Naive thymus-derived CD4-positive, alpha-beta T cell (primary cell): Measurements from ENCODE around the gene GBX1. TPM values are rescaled to one million over a fixed set of nuclear protein-coding genes. Genes with fewer than 3 reads are reported as not detected.

Source experiments
- ATAC-seq: fragments of 150-1000 bp; cut with Tn5 transposase; 2 replicates; pipeline ENCODE4 v1.10.0; 2021; ENCODE audit warnings: mild to moderate bottlenecking, moderate library complexity
- CTCF ChIA-PET: fragments of 350-600 bp; sonication (Branson Sonifier 250); formaldehyde crosslinking; loops from one replicate; lab custom pipeline; 2021; ENCODE audit warnings: antibody characterized with exemption; lab: Charles Lee
- POLR2A ChIA-PET: fragments of 350-600 bp; sonication (Branson Sonifier 250); formaldehyde crosslinking; loops from one replicate; lab custom pipeline; 2021; ENCODE audit warnings: antibody characterized with exemption, inconsistent platforms; lab: Charles Lee
- DNase-seq, 9 donors: peaks; one replicate each; pipeline versions ENCODE4 v3.0.0 to v3.0.0-alpha.2; 2020 to 2022; ENCODE audit warnings: mixed read lengths in 1 of 9
- H3K27ac ChIP-seq: one replicate; pipeline ENCODE4 v1.7.0; 2013; ENCODE audit warnings: mild to moderate bottlenecking, low read depth, low read length, moderate library complexity
- H3K27me3 ChIP-seq, 2 donors: one replicate each; pipeline ENCODE4 v1.7.0; 2013; ENCODE audit warnings: low read length in 2 of 2, mild to moderate bottlenecking in 2 of 2, moderate library complexity in 2 of 2; ENCODE audit not compliant: control insufficient read depth in 2 of 2, insufficient read depth in 2 of 2
- H3K36me3 ChIP-seq, 3 experiments: 1 replicate in 2 of 3; 2 replicates in 1 of 3; pipeline ENCODE4 v1.7.0; 2013; ENCODE audit warnings: low read length in 3 of 3, mild to moderate bottlenecking in 3 of 3, moderate library complexity in 1 of 3; ENCODE audit not compliant: insufficient read depth in 3 of 3, control insufficient read depth in 2 of 3
- H3K4me1 ChIP-seq, 2 donors: one replicate each; pipeline ENCODE4 v1.7.0; 2013; ENCODE audit warnings: low read length in 2 of 2, mild to moderate bottlenecking in 2 of 2, moderate library complexity in 1 of 2; ENCODE audit not compliant: control insufficient read depth in 2 of 2, insufficient read depth in 2 of 2
- H3K4me3 ChIP-seq: 2 replicates; pipeline ENCODE4 v1.7.0; 2013; ENCODE audit warnings: mild to moderate bottlenecking, low read length
- H3K9me3 ChIP-seq, 3 experiments: 1 replicate in 2 of 3; 2 replicates in 1 of 3; pipeline ENCODE4 v1.7.0; 2013; ENCODE audit warnings: low read length in 3 of 3; ENCODE audit not compliant: control insufficient read depth in 2 of 3
- H3K27ac Mint-ChIP-seq, 9 donors: one replicate each; pipeline ENCODE4 v1.8.0; 2020 to 2022; ENCODE audit warnings: mixed read lengths in 9 of 9, mild to moderate bottlenecking in 8 of 9, moderate library complexity in 5 of 9, inconsistent platforms in 2 of 9
- H3K27me3 Mint-ChIP-seq, 5 donors: one replicate each; pipeline ENCODE4 v1.8.0; 2021 to 2022; ENCODE audit warnings: mixed read lengths in 5 of 5, mild to moderate bottlenecking in 1 of 5
- H3K36me3 Mint-ChIP-seq, 5 donors: one replicate each; pipeline ENCODE4 v1.8.0; 2020 to 2022; ENCODE audit warnings: mixed read lengths in 5 of 5, mild to moderate bottlenecking in 3 of 5, inconsistent platforms in 1 of 5
- H3K4me1 Mint-ChIP-seq, 7 donors: one replicate each; pipeline ENCODE4 v1.8.0; 2020 to 2022; ENCODE audit warnings: mixed read lengths in 7 of 7, mild to moderate bottlenecking in 3 of 7, inconsistent platforms in 1 of 7
- H3K4me3 Mint-ChIP-seq, 10 donors: one replicate each; pipeline ENCODE4 v1.8.0; 2020 to 2022; ENCODE audit warnings: mild to moderate bottlenecking in 10 of 10, mixed read lengths in 10 of 10, moderate library complexity in 6 of 10, inconsistent platforms in 2 of 10
- H3K9me3 Mint-ChIP-seq, 11 donors: one replicate each; pipeline ENCODE4 v1.8.0; 2020 to 2022; ENCODE audit warnings: mixed read lengths in 11 of 11, mild to moderate bottlenecking in 4 of 11, inconsistent platforms in 1 of 11, moderate library complexity in 1 of 11
- intact Hi-C, 2 donors: fragments of 100-400 bp; cut with micrococcal nuclease; formaldehyde crosslinking; loops; one replicate each; pipeline ENCODE4 v1.15.1; 2023
- polyA plus RNA-seq, 2 donors: library from polyadenylated mRNA; unstranded; fragments of 300-500 nt; fragmentation: Illumina TruSeq; gene quantifications; one replicate each; pipeline ENCODE4 v1.2.3, GENCODE V29; 2021
- total RNA-seq, 6 experiments: library from RNA in 5 of 6; stranded (reverse) in 5 of 6; gene quantifications; 1 replicate in 5 of 6; 2 replicates in 1 of 6; pipeline ENCODE4 v1.2.3 and lab custom pipeline; 2021 to 2026

Gene GBX1
- total and polyA plus RNA-seq, 7 experiments from 2014 or later: not detected

DNA sequence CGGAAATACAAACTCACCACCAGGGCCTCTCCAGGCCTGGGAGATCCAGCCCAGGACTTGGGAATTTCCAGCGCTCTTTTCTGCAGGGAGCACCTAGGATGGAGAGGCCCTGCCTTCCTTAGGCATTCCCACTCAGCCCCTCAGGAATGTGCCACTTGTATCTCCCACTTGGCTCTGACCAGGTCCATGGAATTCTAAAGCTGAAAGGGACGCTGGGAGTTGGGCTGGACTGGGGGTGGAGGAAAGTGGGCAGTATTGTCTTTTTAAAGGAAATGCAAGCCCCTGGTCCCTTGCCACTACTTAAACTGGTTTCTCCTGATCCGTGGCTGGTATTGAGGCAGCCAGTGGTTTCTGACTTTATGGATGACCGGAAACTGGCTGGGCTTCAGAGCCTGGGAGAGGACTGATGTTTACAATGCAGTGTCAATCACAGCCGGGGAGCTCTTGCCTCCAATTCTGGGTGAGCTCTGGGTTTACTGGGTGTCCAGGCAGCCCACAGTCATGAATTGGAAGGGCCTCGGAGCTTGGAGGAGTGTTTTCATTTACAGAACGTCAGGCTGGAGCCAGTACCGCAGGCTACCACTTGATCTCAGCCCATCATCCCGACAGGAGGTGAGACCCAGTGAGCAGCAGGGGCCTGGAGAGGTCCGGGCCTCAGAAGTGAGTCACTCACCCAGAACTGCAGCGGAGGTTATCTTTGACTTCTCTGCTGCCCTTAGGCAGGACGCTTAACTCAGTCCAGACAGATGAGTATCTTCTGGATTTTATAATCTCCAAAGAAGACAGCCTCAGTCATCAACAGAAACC, 53.9 kb downstream of the GBX1 start:
- Mint-ChIP-seq H3K27me3 (peaks cover 0 to 21% (median 0%) of the 10 kb centered on the region in 5 donors), H3K9me3 (no peaks in the 10 kb centered on the region), H3K36me3 (peaks cover 0 to 4% (median under 1%) of the 10 kb centered on the region in 5 donors), H3K4me3 (peak overlapping the region in 9 of 10 donors; percentile 17 to 72 (median 46)), H3K27ac (peak overlapping the region in 1 of 9 donors; percentile 55), H3K4me1 (peaks cover 3 to 15% (median 5%) of the 10 kb centered on the region in 7 donors)
- Histone ChIP-seq H3K4me1 (no peaks in the 10 kb centered on the region), H3K9me3 (no peaks in the 10 kb centered on the region), H3K27ac (no peak overlapping the region), H3K27me3 (peaks cover 0 to 4% of the 10 kb centered on the region in 2 donors), H3K36me3 (peaks cover 0 to 3% (median 0%) of the 10 kb centered on the region in 3 experiments), H3K4me3 (no peak overlapping the region)
- ChIA-PET POLR2A (no interaction called here), CTCF (interaction anchor here (0.6 to 8.0 kb wide), 4 partner anchors 96 to 215 kb away, joined by 3 to 62 read pairs (median 4); no protein-coding TSS in a partner anchor)
- ATAC-seq (no peak), DNase-seq (no peak)
- intact Hi-C loops: loop anchor here in 1 of 2 donors (10.0 kb wide), 1 partner anchor 339 kb away; no protein-coding TSS in a partner anchor

DNA sequence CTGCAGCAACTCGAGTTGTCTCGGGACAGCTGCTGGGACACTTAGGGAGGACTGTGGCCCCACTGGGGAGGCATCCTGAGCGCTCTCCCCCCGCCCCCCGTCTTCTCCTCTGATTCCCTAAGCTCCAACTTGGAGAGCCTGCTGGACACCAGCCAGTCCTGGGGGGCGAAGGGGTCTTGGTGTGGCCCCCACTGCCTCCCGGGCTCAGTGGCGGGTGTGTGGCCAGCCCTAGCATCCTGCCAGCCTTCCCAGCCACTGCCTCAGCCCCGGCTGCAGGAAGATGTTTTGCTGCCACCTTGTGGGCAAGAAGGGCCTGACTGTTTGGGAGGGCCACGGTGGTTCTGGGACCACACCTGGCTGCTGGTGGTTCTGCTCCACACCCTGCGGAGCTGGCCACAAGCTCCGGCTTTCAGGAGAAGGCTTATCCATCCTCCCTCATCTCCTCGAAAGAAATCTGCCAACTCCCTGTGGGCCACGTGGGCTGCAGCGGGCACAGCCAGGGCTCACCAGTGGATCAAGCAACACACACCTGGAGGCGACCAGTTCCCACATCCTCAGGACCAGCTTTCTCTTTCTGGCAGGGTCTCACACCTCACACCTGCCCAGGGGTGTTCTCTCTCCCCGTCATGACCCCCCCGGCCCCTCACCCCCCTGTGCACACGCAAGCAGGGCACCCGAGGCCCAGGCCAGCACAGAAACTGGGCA, 56.4 kb downstream of the GBX1 start:
- H3K27ac Mint-ChIP-seq: no peak overlapping the region
- DNase-seq (peak; percentile 41 to 79 (median 71)), ATAC-seq (peak; percentile 82)
- no peaks in the 10 kb centered on the region for H3K9me3 ChIP-seq
- POLR2A ChIA-PET: no interaction called here
- CTCF ChIA-PET: interaction anchor here (0.6 to 8.0 kb wide), 25 partner anchors 9 to 220 kb away, joined by 3 to 62 read pairs (median 4); no protein-coding TSS in a partner anchor
- H3K4me3 Mint-ChIP-seq: peak overlapping the region in 1 of 10 donors; percentile 29
- H3K27ac ChIP-seq: no peak overlapping the region
- H3K4me1 ChIP-seq: no peaks in the 10 kb centered on the region
- H3K36me3 ChIP-seq: no peaks in the 10 kb centered on the region
- no peaks in the 10 kb centered on the region for H3K9me3 Mint-ChIP-seq
- peaks cover 0 to 4% (median 0%) of the 10 kb centered on the region in 5 donors for H3K36me3 Mint-ChIP-seq
- H3K27me3 Mint-ChIP-seq: peaks cover 0 to 20% (median 0%) of the 10 kb centered on the region in 5 donors
- peaks cover 0 to 9% (median 4%) of the 10 kb centered on the region in 7 donors for H3K4me1 Mint-ChIP-seq
- H3K4me3 ChIP-seq: no peak overlapping the region
- intact Hi-C loops: loop anchor here (1.0 to 10.0 kb wide), 12 partner anchors 24 to 824 kb away; partner anchors contain the start of genes ABCB8 (in 2 of the 2), SLC4A2 (in 2 of the 2) and AGAP3 (in 1 of the 2)
- peaks cover 0 to 4% of the 10 kb centered on the region in 2 donors for H3K27me3 ChIP-seq

DNA sequence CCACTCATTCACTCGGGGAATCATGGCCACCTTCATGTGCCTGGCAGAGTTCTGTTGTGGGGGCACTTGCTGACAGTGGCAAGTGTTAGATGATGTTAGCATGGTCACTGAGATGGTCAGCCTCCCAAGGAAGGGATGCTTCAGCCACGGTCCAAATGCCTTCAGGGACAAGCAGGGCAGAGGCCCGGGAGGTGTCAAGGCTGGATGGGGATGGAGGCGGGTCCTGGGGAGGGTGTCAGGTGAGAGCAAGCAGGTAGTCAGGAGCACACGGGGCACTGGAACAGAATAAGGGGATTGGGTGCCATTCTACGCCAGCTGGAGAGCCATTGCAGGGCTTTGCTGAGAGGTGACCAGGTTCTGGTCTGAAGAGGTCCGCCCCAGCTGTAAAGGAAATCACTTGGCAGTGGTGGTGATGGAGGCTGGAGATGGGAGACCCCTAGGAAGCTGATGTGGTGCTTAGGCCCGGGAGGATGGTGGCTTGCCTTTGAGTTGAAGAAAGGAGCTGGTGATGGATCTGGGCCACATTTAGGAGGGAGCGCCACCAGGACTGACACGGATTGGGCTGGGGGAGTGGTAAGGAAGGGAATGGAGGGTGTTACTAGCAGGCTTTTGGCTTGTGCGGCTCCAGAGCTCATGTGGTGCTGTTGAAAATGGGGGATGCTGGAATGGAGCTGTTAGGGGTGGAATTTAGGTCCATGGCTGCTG, 57.1 kb downstream of the GBX1 start:
- POLR2A ChIA-PET: no interaction called here
- Histone ChIP-seq H3K27me3 (peaks cover 0 to 4% of the 10 kb centered on the region in 2 donors), H3K27ac (no peak overlapping the region), H3K9me3 (no peaks in the 10 kb centered on the region), H3K4me1 (no peaks in the 10 kb centered on the region), H3K36me3 (no peaks in the 10 kb centered on the region), H3K4me3 (no peak overlapping the region)
- no peak overlapping the region for H3K27ac Mint-ChIP-seq
- H3K9me3 Mint-ChIP-seq: no peaks in the 10 kb centered on the region
- peaks cover 0 to 4% (median 0%) of the 10 kb centered on the region in 5 donors for H3K36me3 Mint-ChIP-seq
- peaks cover 0 to 14% (median 0%) of the 10 kb centered on the region in 5 donors for H3K27me3 Mint-ChIP-seq
- CTCF ChIA-PET: interaction anchor here (0.7 to 8.0 kb wide), 22 partner anchors 9 to 212 kb away, joined by 3 to 62 read pairs (median 4); partner anchors contain the start of gene CDK5
- DNase-seq (no peak), ATAC-seq (no peak)
- no peak overlapping the region for H3K4me3 Mint-ChIP-seq
- peaks cover 0 to 9% (median 3%) of the 10 kb centered on the region in 7 donors for H3K4me1 Mint-ChIP-seq
- intact Hi-C loops: loop anchor here (2.0 to 10.0 kb wide), 4 partner anchors 24 to 824 kb away; partner anchors contain the start of genes AGAP3 (in 1 of the 2) and SLC4A2 (in 1 of the 2)

DNA sequence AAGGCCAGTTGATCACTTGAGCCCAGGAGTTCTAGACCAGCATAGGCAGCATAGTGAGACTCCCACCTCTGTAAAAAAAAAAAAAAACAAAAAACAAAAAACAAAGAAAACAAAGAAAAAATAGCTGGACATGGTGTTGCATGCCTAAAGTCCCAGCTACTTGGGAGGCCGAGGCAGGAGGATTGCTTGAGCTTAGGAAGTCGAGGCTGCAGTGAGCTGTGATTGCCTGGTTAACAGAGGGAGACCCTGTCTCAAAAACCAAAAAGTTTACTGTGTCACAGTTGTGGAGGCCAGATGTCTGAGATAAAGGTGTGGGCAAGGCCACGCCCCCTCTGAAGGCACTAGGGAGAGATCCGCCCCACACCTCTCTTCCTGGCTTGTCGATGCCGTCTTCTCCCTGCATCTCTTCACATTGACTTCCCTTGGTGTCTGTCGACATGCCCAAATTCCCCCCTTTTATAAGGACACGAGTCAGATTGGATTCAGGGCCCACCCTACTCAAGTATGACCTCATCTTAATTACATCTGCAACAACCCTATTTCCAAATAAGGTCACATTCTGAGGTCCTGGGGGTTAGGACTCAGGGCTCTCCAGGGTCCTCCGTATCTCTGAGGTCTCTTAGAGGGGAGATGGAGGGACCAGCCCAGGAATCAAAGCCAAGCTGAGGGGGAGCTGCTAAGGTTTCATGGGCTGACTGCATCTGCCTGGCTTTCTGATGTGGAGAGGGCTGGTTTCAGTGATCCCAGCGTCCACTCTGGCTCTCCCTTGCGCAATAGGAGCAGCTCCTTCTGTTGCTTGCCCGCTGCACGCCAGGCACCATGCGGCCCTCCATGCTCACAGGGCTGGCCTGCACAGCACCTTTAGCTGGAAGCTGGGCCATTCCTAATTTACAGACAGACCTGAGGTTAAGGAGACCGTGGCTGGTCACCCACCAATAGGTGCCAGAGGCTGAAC, 58.1 kb downstream of the GBX1 start:
- Histone ChIP-seq H3K4me1 (no peaks in the 10 kb centered on the region), H3K27ac (no peak overlapping the region), H3K9me3 (no peaks in the 10 kb centered on the region), H3K27me3 (peaks cover 0 to 4% of the 10 kb centered on the region in 2 donors), H3K36me3 (no peaks in the 10 kb centered on the region), H3K4me3 (no peak overlapping the region)
- intact Hi-C loops: loop anchor here (2.0 to 10.0 kb wide), 4 partner anchors 23 to 823 kb away; partner anchors contain the start of genes AGAP3 (in 1 of the 2) and SLC4A2 (in 1 of the 2)
- H3K27ac Mint-ChIP-seq: no peak overlapping the region
- no peak overlapping the region for H3K4me3 Mint-ChIP-seq
- peaks cover 0 to 5% (median 0%) of the 10 kb centered on the region in 5 donors for H3K36me3 Mint-ChIP-seq
- no peak for ATAC-seq
- no peaks in the 10 kb centered on the region for H3K9me3 Mint-ChIP-seq
- ChIA-PET CTCF (interaction anchor here (1.4 to 8.0 kb wide), 7 partner anchors 21 to 211 kb away, joined by 3 to 62 read pairs (median 5); partner anchors contain the start of gene CDK5), POLR2A (interaction anchor here (1.9 kb wide), 1 partner anchor 81 kb away, joined by 4 read pairs; the partner anchor contains the start of gene ABCB8)
- H3K27me3 Mint-ChIP-seq: peaks cover 0 to 14% (median 0%) of the 10 kb centered on the region in 5 donors
- H3K4me1 Mint-ChIP-seq: peaks cover 0 to 12% (median 4%) of the 10 kb centered on the region in 7 donors
- no peak for DNase-seq

DNA sequence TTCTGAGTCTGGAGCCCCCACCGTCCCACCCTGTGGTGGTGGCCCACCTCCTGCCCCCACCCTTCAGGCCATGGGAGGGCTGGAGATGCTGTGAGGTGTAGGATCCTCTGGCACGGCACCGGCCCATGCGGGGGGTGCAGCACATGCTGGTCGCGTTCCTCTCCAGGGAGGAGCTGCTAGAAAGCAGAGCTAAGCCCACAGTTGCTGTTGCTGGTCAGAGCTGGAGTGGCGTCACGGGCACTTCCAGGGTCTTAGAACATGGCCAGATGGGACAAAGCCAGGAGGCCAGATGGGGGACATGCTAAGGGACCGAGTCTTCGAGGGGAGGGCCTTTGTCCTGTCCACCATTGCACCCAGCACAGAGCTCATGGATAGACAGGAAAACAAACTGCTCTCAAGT, 59.6 kb downstream of the GBX1 start:
- Mint-ChIP-seq H3K4me3 (no peak overlapping the region), H3K9me3 (no peaks in the 10 kb centered on the region), H3K27ac (peak overlapping the region in 2 of 9 donors; percentile 10 to 25), H3K36me3 (peaks cover 0 to 5% (median 0%) of the 10 kb centered on the region in 5 donors), H3K4me1 (peaks cover 0 to 18% (median 4%) of the 10 kb centered on the region in 7 donors), H3K27me3 (peaks cover 0 to 10% (median 0%) of the 10 kb centered on the region in 5 donors)
- H3K36me3 ChIP-seq: no peaks in the 10 kb centered on the region
- POLR2A ChIA-PET: interaction anchor here (0.7 to 1.9 kb wide), 3 partner anchors 15 to 1240 kb away, joined by 3 to 4 read pairs (median 3); partner anchors contain the start of gene ABCB8
- H3K27ac ChIP-seq: no peak overlapping the region
- DNase-seq: no peak
- H3K27me3 ChIP-seq: no peaks in the 10 kb centered on the region
- no peak for ATAC-seq
- H3K4me1 ChIP-seq: no peaks in the 10 kb centered on the region
- H3K4me3 ChIP-seq: no peak overlapping the region
- intact Hi-C loops: no loop called here
- CTCF ChIA-PET: interaction anchor here (0.5 to 8.0 kb wide), 7 partner anchors 16 to 210 kb away, joined by 3 to 62 read pairs (median 4); no protein-coding TSS in a partner anchor
- no peaks in the 10 kb centered on the region for H3K9me3 ChIP-seq
